Adrenal gland (tissue), 12 donors: Measurements from ENCODE around the gene OR2A2. TPM values are rescaled to one million over a fixed set of nuclear protein-coding genes. Genes with fewer than 3 reads are reported as not detected.

Experiments
- DNase-seq, 7 donors: peaks; one replicate each; pipeline ENCODE4 v3.0.0-alpha.2; 2019 to 2020
- H3K27ac ChIP-seq, 5 donors: fragments of 200-600 bp; sonication (generic) in 4 of 5; 1 replicate in 3 of 5; 2 replicates in 2 of 5; pipeline versions ENCODE4 v1.5.1 to v1.8.0; 2016 to 2020; ENCODE audit warnings: mild to moderate bottlenecking in 1 of 5
- H3K27me3 ChIP-seq: fragments of 200-600 bp; 2 replicates; pipeline ENCODE4 v1.8.0; 2021
- H3K36me3 ChIP-seq, 2 donors: fragments of 200-600 bp; replicated peaks in 1 of 2; 1 replicate in 1 of 2; 2 replicates in 1 of 2; pipeline versions ENCODE4 v1.5.1 to v1.8.0; 2018 to 2022
- H3K4me1 ChIP-seq, 2 donors: fragments of 200-600 bp; replicated peaks in 1 of 2; 1 replicate in 1 of 2; 2 replicates in 1 of 2; pipeline versions ENCODE4 v1.5.1 to v1.8.0; 2018 to 2021
- H3K4me3 ChIP-seq, 4 donors: fragments of 200-600 bp; sonication (generic) in 3 of 4; one replicate each; pipeline ENCODE4 v1.5.1; 2016 to 2018
- H3K9me3 ChIP-seq, 3 donors: fragments of 200-600 bp; sonication (generic) in 1 of 3; replicated peaks in 1 of 3; 1 replicate in 2 of 3; 2 replicates in 1 of 3; pipeline versions ENCODE4 v1.5.1 to v1.8.0; 2016 to 2021
- POLR2A ChIP-seq, 2 donors: fragments of 450-650 bp; IDR thresholded peaks; one replicate each; pipeline ENCODE4 v1.6.1; 2017; ENCODE audit warnings: antibody characterized with exemption in 2 of 2, mild to moderate bottlenecking in 2 of 2, moderate library complexity in 1 of 2
- WGBS, 4 donors: extraction: QIAGEN DNeasy Blood & Tissue Kit in 2 of 4; methylation state at CpG; one replicate each; pipeline versions ENCODE4 v1.1.5 to v1.1.7; 2013 to 2017; 5-methylcytosine and 5-hydroxymethylcytosine counted together
- intact Hi-C, 2 donors: fragments of 100-400 bp; cut with DNase I; formaldehyde crosslinking; loops; one replicate each; pipeline versions ENCODE4 v1.14.1 to v1.15.0; 2022 to 2023
- polyA plus RNA-seq, 3 donors: library from polyadenylated mRNA; stranded (reverse); fragments of 200-250 nt in 2 of 3; fragments of 350-450 nt in 1 of 3; fragmentation: Illumina TruSeq in 1 of 3; extraction: RNeasy Lipid Tissue Mini Kit (QIAGEN cat#74804) in 1 of 3; gene quantifications; one replicate each; pipeline ENCODE4 v1.2.3, GENCODE V29; 2013 to 2014
- total RNA-seq, 9 donors: library from RNA; depleted of rRNA in 4 of 9; stranded (reverse); fragments of >200 nt in 4 of 9; fragments of 120-200 nt in 1 of 9; fragmentation: NEBNext Ultra II Directional in 1 of 9; extraction: Animal tissue kit (Norgen Biotek cat#: 25700) in 1 of 9; gene quantifications; one replicate each; pipeline versions ENCODE4 v1.1.0 to v1.2.4, GENCODE V29; 2013 to 2023
- TF ChIP-seq, protein P1 (sequence below), 6 experiments: fragments of 450-650 bp in 4 of 6; fragments of 200-600 bp in 2 of 6; sonication (generic) in 1 of 6; IDR thresholded peaks; 1 replicate in 5 of 6; 2 replicates in 1 of 6; pipeline versions ENCODE4 v1.5.1 to v1.8.0; 2016 to 2021; ENCODE audit warnings: antibody characterized with exemption in 6 of 6, mild to moderate bottlenecking in 2 of 6, moderate library complexity in 1 of 6
- donor health status: healthy with polysubstance abuse.
- donor health status: Bipolar disorder and iron deficiency.
- donor health status: DM: yes; HTN: yes; CAD: no.
- donor health status: DM: no; HTN: no; CAD: no.
- donor health status: DM: no; HTN: no; CAD: no.
- donor health status: DM: yes; HTN: yes; CAD: no.

Gene OR2A2
- total and polyA plus RNA-seq, 12 donors = not detected

- no peaks in the 10 kb centered on the region for H3K36me3 ChIP-seq
- intact Hi-C loops = no loop called here
- H3K27ac ChIP-seq = no peak overlapping the region
- no peaks in the 10 kb centered on the region for H3K27me3 ChIP-seq
- no peak for TF ChIP-seq POLR2A (IDR thresholded peaks at IDR 0.05)
- TF ChIP-seq, protein P1, sequence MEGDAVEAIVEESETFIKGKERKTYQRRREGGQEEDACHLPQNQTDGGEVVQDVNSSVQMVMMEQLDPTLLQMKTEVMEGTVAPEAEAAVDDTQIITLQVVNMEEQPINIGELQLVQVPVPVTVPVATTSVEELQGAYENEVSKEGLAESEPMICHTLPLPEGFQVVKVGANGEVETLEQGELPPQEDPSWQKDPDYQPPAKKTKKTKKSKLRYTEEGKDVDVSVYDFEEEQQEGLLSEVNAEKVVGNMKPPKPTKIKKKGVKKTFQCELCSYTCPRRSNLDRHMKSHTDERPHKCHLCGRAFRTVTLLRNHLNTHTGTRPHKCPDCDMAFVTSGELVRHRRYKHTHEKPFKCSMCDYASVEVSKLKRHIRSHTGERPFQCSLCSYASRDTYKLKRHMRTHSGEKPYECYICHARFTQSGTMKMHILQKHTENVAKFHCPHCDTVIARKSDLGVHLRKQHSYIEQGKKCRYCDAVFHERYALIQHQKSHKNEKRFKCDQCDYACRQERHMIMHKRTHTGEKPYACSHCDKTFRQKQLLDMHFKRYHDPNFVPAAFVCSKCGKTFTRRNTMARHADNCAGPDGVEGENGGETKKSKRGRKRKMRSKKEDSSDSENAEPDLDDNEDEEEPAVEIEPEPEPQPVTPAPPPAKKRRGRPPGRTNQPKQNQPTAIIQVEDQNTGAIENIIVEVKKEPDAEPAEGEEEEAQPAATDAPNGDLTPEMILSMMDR (IDR thresholded peaks at IDR 0.05) = no peak
- no peak for DNase-seq
- H3K4me3 ChIP-seq = no peak overlapping the region
- no peaks in the 10 kb centered on the region for H3K4me1 ChIP-seq
- no peaks in the 10 kb centered on the region for H3K9me3 ChIP-seq
Observed at GRCh38 chr7:144098776-144099175, 10.6 kb upstream of the OR2A2 start.

- no peak for DNase-seq
- Histone ChIP-seq H3K27ac (no peak overlapping the region), H3K4me3 (no peak overlapping the region), H3K36me3 (no peaks in the 10 kb centered on the region), H3K9me3 (no peaks in the 10 kb centered on the region), H3K27me3 (no peaks in the 10 kb centered on the region), H3K4me1 (no peaks in the 10 kb centered on the region)
- WGBS, 4 donors = 46 to 59% (median 54%) methylated on average over 3 of the region's 3 CpGs
- no peak for TF ChIP-seq POLR2A (IDR thresholded peaks at IDR 0.05)
- TF ChIP-seq, protein P1 (IDR thresholded peaks at IDR 0.05) = no peak
- intact Hi-C loops = no loop called here
Observed at GRCh38 chr7:144100607-144101006, 8.8 kb upstream of the OR2A2 start.

- H3K4me1 ChIP-seq = no peaks in the 10 kb centered on the region
- intact Hi-C loops = no loop called here
- no peak for DNase-seq
- H3K27ac ChIP-seq = no peak overlapping the region
- H3K9me3 ChIP-seq = no peaks in the 10 kb centered on the region
- H3K36me3 ChIP-seq = no peaks in the 10 kb centered on the region
- no peak overlapping the region for H3K4me3 ChIP-seq
- TF ChIP-seq, protein P1 (IDR thresholded peaks at IDR 0.05) = no peak
- TF ChIP-seq POLR2A (IDR thresholded peaks at IDR 0.05) = no peak
- no peaks in the 10 kb centered on the region for H3K27me3 ChIP-seq
Observed at GRCh38 chr7:144102041-144102440, 7.3 kb upstream of the OR2A2 start.

GRCh38 chr7:144105211-144105610 is 4.2 kb upstream of the OR2A2 start:
- no peaks in the 10 kb centered on the region for H3K27me3 ChIP-seq
- no peak overlapping the region for H3K4me3 ChIP-seq
- H3K4me1 ChIP-seq = no peaks in the 10 kb centered on the region
- no peak for TF ChIP-seq POLR2A (IDR thresholded peaks at IDR 0.05)
- TF ChIP-seq, protein P1 (IDR thresholded peaks at IDR 0.05) = no peak
- no peaks in the 10 kb centered on the region for H3K9me3 ChIP-seq
- intact Hi-C loops = no loop called here
- no peak for DNase-seq
- no peak overlapping the region for H3K27ac ChIP-seq
- H3K36me3 ChIP-seq = no peaks in the 10 kb centered on the region
